Cardiac muscle cell (in vitro differentiated cells and primary cell): ENCODE data around the gene SLC13A3. TPM values are rescaled to one million over a fixed set of nuclear protein-coding genes. Genes with fewer than 3 reads are reported as not detected.

Experiments
- DNase-seq, 2 donors: peaks; one replicate each; pipeline versions ENCODE4 v3.0.0 to v3.0.0-alpha.2; 2010 to 2017; ENCODE audit warnings: low read depth in 1 of 2, low spot score in 1 of 2
- H3K27ac ChIP-seq: fragments of 200-600 bp; sonication (generic); 2 replicates; pipeline ENCODE4 v1.5.1; 2016
- H3K27me3 ChIP-seq: fragments of 200-600 bp; sonication (generic); 2 replicates; pipeline ENCODE4 v1.6.0; 2016; ENCODE audit warnings: control low read depth
- H3K36me3 ChIP-seq: fragments of 200-600 bp; sonication (generic); 2 replicates; pipeline ENCODE4 v1.5.1; 2016; ENCODE audit warnings: control low read depth
- H3K4me1 ChIP-seq: fragments of 200-600 bp; sonication (generic); 2 replicates; pipeline ENCODE4 v1.8.1; 2017; ENCODE audit warnings: low read depth, mild to moderate bottlenecking, mixed run types
- H3K4me3 ChIP-seq: fragments of 200-600 bp; sonication (generic); 2 replicates; pipeline ENCODE4 v1.5.1; 2016; ENCODE audit warnings: mild to moderate bottlenecking
- H3K9me3 ChIP-seq: fragments of 200-600 bp; sonication (generic); 2 replicates; pipeline ENCODE4 v1.5.1; 2017; ENCODE audit warnings: low read depth, mild to moderate bottlenecking, control low read depth
- polyA plus RNA-seq: library from polyadenylated mRNA; unstranded; fragments of >200 nt; fragmentation: Nextera tagmentation; extraction: Ambion mirVana; gene quantifications from 2 replicates; pipeline ENCODE4 v1.2.1, GENCODE V29; 2016
- total RNA-seq: library from RNA; depleted of rRNA; stranded (reverse); fragments of >200 nt; gene quantifications from 2 replicates; pipeline ENCODE4 v1.2.3, GENCODE V29; 2016
- TF ChIP-seq, protein P1 (sequence below): IDR thresholded peaks from 2 replicates; pipeline ENCODE4 v1.5.1; 2012; ENCODE audit warnings: low read depth, mild to moderate bottlenecking, low read length

The SLC13A3 gene
- total and polyA plus RNA-seq, 2 experiments from 2014 or later: 2.1 to 3.9 TPM

DNA sequence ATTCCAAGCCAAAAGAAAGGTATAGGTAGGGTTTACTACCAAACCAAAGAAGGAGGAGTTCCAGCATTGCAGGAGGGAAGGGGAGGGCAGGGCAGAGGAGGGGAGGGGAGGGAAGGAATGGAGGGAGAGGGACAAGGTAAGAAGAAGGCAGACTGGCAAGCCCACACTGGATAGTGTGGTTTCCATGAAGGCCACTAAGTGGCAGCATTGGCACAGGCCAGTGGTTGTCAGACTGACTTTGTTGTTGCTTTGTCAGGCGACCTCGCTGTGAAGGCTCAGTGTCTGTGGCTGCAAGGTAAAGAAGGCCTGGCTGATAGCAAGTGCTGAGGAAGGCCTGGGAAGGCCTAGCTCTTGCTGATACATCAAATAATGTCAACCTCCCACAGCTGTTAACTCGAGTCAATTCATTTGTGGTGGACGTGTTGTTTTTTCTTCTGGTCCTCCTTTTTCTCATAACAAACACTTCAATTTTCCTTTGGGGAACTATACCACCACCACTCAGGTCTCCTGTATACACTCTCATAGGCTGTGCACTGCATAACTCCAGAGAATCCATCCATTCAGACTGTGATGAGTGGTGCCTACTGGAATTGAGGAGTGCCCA is 130.2 kb downstream of the SLC13A3 start:
- H3K9me3 ChIP-seq: no peaks in the 10 kb centered on the region
- H3K36me3 ChIP-seq: no peaks in the 10 kb centered on the region
- DNase-seq: peak; percentile 68 to 75
- no peaks in the 10 kb centered on the region for H3K4me1 ChIP-seq
- TF ChIP-seq, protein P1, sequence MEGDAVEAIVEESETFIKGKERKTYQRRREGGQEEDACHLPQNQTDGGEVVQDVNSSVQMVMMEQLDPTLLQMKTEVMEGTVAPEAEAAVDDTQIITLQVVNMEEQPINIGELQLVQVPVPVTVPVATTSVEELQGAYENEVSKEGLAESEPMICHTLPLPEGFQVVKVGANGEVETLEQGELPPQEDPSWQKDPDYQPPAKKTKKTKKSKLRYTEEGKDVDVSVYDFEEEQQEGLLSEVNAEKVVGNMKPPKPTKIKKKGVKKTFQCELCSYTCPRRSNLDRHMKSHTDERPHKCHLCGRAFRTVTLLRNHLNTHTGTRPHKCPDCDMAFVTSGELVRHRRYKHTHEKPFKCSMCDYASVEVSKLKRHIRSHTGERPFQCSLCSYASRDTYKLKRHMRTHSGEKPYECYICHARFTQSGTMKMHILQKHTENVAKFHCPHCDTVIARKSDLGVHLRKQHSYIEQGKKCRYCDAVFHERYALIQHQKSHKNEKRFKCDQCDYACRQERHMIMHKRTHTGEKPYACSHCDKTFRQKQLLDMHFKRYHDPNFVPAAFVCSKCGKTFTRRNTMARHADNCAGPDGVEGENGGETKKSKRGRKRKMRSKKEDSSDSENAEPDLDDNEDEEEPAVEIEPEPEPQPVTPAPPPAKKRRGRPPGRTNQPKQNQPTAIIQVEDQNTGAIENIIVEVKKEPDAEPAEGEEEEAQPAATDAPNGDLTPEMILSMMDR: peak; percentile 62
- H3K27ac ChIP-seq: no peak overlapping the region
- H3K27me3 ChIP-seq: peaks cover 6% of the 10 kb centered on the region
- no peak overlapping the region for H3K4me3 ChIP-seq

DNA sequence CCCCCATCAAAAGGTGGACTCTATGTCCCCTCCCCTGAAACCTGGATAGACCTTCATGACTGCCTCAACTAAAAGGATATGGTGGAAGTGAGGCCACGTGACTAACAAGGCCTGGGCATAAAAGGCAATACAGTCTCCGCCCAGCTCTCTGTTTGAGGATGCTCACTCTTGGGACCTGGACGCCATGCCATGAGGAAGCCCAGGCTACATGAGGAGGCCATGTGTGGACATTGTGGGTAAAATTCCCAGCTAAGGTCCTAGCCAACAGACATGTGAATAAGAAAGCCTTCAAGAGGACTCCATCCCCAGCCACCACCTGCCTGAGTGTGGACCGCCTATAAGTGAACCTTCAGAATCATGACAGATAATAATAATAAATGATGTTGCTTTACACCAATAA is 130.7 kb downstream of the SLC13A3 start:
- DNase-seq: no peak
- TF ChIP-seq, protein P1: no peak
- H3K36me3 ChIP-seq: no peaks in the 10 kb centered on the region
- H3K4me1 ChIP-seq: no peaks in the 10 kb centered on the region
- H3K27ac ChIP-seq: no peak overlapping the region
- no peak overlapping the region for H3K4me3 ChIP-seq
- peaks cover 11% of the 10 kb centered on the region for H3K27me3 ChIP-seq
- no peaks in the 10 kb centered on the region for H3K9me3 ChIP-seq

DNA sequence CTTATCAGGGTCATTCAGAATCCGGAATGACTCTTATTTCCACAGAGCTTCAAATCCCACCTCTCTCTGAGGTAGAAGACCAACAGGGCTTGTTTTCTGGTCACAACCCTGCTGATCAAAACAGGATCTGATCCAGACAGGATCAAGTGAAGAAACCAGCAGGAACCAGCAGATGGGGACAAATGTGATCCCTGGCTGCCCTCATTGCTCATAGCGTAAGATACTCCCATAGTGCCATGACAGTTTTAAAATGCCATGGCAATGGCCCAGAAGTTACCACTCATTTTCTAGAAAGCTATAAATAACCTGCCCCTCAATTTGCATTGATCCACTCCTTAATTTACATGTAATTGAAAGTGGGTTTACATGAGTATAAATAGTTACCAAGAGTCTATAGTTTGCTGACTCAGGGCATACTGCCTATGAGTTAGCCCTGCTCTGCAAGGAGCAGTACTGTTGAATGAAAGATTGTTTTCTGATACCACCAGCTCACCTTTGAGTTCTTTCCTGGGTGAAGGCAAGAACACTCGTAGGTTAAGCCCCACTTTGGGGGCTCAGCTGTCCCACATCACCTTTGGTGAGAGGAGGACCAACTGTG is 131.7 kb downstream of the SLC13A3 start:
- Histone ChIP-seq H3K27me3 (peaks cover 17% of the 10 kb centered on the region), H3K4me3 (no peak overlapping the region), H3K4me1 (no peaks in the 10 kb centered on the region), H3K36me3 (no peaks in the 10 kb centered on the region), H3K9me3 (no peaks in the 10 kb centered on the region), H3K27ac (no peak overlapping the region)
- DNase-seq: no peak
- TF ChIP-seq, protein P1: no peak

DNA sequence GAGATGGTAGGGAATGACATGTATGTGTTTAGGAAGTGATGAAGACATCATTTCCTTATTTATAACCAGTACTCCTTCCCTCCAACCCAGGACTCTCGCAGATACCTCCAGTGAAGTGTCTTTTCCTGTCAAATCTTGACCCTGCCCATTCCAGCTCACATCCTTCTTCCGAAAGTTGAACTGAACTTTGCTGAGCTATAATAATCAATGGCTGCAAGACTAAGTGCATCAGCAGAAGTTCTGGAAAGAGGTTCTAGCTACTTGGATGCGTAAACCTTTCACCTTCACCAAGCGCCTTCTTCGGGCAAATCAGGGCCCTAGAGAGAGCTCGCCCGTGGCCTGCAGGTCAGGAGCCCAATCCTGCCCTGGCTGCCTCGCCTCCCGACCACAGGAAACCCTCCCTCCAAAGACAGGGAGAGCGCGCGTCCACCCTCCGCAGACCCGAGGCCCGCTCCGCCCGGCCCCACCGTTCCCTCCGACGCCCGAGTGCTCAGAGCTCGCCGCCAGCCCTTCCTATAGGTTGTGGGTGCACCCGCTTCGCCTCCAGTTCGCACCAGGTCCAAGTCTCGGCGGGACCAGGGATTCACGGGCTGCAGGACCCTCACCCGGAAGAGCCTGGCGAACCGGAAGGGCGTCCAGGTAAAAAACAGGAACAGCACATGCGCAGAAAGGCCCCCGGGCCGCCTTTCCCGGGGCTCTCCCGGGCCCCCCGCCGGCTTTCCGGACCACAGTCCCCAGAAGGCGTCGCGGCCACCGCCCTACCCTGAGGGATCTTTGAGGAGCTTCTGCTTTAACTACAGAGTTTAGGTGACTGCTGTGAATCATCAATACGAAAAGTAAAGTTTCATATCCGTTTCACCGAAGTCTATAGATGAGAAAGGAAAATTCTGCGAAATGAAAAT is 138.1 kb downstream of the SLC13A3 start, which contains the start of gene ZNF334:
ZNF334 (minus strand) TSS at position 617 of the 902 bp plus-strand sequence. CDS start 1,457 bp downstream, outside the sequence.
- Histone ChIP-seq H3K4me1 (peaks cover 5% of the 10 kb centered on the region), H3K27me3 (peaks cover 17% of the 10 kb centered on the region), H3K27ac (peak within 1 kb of the TSS; percentile 66), H3K9me3 (no peaks in the 10 kb centered on the region), H3K4me3 (peak within 1 kb of the TSS; percentile 59), H3K36me3 (no peaks in the 10 kb centered on the region)
- DNase-seq: peak; percentile 71 to 92
- TF ChIP-seq, protein P1: no peak

DNA sequence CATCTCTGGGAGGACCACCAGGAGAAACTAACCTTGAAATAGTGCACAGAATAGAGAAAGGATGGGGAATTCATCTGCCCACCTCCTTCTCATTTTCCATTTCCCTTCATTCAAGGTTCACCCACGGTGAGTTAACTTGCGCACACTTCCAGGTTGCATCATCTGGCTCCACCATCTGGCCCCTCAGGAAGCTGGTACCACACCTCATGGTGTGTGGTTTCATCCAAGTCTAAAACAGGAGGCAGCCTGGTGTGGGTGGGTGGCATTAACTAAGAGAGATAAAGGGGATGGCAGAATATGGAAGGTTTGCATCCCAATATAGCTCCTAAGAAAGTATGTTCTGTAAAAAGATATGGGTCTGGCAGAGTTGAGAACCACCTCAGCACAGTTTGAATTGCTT is 141.7 kb downstream of the SLC13A3 start:
- Histone ChIP-seq H3K4me3 (no peak overlapping the region), H3K9me3 (no peaks in the 10 kb centered on the region), H3K36me3 (peaks cover under 1% of the 10 kb centered on the region), H3K27me3 (no peaks in the 10 kb centered on the region), H3K4me1 (peaks cover 5% of the 10 kb centered on the region), H3K27ac (no peak overlapping the region)
- DNase-seq: no peak
- TF ChIP-seq, protein P1: no peak

Other genes starting within 250 kb of the SLC13A3 start
- 35.7 and 38.0 TPM in 2 replicates for gene ELMO2, start 244.8 kb downstream of the SLC13A3 start, total RNA-seq
- 38.3 and 38.7 TPM in 2 replicates for gene ELMO2, start 244.8 kb downstream of the SLC13A3 start, polyA plus RNA-seq
- 9.4 and 13.4 TPM in 2 replicates for gene ZNF334, start 137.9 kb downstream of the SLC13A3 start, total RNA-seq
- gene ZNF334, start 137.9 kb downstream of the SLC13A3 start, polyA plus RNA-seq: 10.9 and 12.6 TPM in 2 replicates
- not detected in 2 replicates for gene OCSTAMP, start 100.8 kb downstream of the SLC13A3 start, total RNA-seq
- gene OCSTAMP, start 100.8 kb downstream of the SLC13A3 start, polyA plus RNA-seq: not detected in 2 replicates
- gene TP53RK, start 38.0 kb upstream of the SLC13A3 start, total RNA-seq: 19.6 and 21.2 TPM in 2 replicates
- 15.8 and 16.1 TPM in 2 replicates for gene TP53RK, start 38.0 kb upstream of the SLC13A3 start, polyA plus RNA-seq
- 15.6 and 20.1 TPM in 2 replicates for gene SLC2A10, start 58.2 kb upstream of the SLC13A3 start, total RNA-seq
- 7.8 and 9.9 TPM in 2 replicates for gene SLC2A10, start 58.2 kb upstream of the SLC13A3 start, polyA plus RNA-seq
- gene EYA2, start 243.4 kb upstream of the SLC13A3 start, total RNA-seq: 0.07 and 0.30 TPM in 2 replicates
- 0.31 TPM in 1 of 2 replicates, not detected in the other for gene EYA2, start 243.4 kb upstream of the SLC13A3 start, polyA plus RNA-seq